VCaP (cell line): Measurements from ENCODE around the gene CRELD2.
A peak's percentile ranks its signal among the peaks of the same experiment; 100 is the strongest.

ENCODE experiments used
- H3K27ac ChIP-seq: fragments of 450-650 bp; 2 replicates; pipeline ENCODE4 v1.5.1; 2017
- TF ChIP-seq, protein P1 (sequence below): fragments of 450-650 bp; conservative IDR thresholded peaks from 2 replicates; pipeline ENCODE4 v1.5.1; 2017; ENCODE audit warnings: mild to moderate bottlenecking, moderate library complexity

Gene CRELD2, protein sequence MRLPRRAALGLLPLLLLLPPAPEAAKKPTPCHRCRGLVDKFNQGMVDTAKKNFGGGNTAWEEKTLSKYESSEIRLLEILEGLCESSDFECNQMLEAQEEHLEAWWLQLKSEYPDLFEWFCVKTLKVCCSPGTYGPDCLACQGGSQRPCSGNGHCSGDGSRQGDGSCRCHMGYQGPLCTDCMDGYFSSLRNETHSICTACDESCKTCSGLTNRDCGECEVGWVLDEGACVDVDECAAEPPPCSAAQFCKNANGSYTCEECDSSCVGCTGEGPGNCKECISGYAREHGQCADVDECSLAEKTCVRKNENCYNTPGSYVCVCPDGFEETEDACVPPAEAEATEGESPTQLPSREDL

DNA sequence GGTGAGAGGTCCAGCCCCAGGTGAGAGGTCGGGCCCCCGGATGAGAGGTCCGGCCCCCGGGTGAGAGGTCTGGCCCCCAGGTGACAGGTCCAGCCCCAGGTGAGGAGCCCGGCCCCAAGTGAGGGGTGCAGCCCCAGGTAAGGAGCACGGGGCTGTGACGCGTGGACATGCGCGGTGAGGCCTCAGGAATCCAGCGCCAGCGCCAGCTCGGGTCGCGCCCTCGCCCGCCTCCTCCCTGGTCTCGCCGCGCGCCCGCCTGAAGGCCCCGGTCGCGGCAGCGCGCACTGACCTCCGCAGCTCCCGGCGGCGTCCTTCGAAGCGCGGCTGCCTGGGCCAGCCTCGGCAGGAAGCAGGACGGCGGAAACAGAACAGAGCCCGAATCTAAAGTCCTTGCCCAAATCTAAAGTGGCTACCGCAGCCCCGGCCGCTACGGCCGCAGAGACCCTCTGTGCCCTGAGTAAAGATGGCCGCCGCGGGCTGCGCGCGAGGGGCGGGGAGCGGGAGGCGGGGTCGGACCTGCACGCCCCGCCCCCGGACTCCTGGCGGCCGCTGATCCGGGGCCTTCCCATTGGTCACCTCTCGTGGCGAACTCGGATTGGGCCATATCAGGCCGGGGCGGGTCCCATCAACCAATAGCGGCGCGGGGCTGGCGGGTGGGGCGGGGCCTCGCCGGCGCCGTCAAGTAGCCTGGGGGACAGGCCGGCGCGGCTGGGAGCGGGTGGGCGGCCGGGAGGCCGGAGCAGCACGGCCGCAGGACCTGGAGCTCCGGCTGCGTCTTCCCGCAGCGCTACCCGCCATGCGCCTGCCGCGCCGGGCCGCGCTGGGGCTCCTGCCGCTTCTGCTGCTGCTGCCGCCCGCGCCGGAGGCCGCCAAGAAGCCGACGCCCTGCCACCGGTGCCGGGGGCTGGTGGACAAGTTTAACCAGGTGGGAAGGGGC lies at the start of gene CRELD2, which contains the start of gene ALG12:
Gene CRELD2 (plus strand): TSS at position 661 of the 937 bp plus-strand sequence. CDS start 136 bp downstream, at position 797.
Gene ALG12 (minus strand): TSS at position 465 of the 937 bp plus-strand sequence. CDS start 4,673 bp downstream, outside the sequence.
- peak within 1 kb of the TSS; percentile 85 for H3K27ac ChIP-seq
- TF ChIP-seq, protein P1, sequence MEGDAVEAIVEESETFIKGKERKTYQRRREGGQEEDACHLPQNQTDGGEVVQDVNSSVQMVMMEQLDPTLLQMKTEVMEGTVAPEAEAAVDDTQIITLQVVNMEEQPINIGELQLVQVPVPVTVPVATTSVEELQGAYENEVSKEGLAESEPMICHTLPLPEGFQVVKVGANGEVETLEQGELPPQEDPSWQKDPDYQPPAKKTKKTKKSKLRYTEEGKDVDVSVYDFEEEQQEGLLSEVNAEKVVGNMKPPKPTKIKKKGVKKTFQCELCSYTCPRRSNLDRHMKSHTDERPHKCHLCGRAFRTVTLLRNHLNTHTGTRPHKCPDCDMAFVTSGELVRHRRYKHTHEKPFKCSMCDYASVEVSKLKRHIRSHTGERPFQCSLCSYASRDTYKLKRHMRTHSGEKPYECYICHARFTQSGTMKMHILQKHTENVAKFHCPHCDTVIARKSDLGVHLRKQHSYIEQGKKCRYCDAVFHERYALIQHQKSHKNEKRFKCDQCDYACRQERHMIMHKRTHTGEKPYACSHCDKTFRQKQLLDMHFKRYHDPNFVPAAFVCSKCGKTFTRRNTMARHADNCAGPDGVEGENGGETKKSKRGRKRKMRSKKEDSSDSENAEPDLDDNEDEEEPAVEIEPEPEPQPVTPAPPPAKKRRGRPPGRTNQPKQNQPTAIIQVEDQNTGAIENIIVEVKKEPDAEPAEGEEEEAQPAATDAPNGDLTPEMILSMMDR: no peak

DNA sequence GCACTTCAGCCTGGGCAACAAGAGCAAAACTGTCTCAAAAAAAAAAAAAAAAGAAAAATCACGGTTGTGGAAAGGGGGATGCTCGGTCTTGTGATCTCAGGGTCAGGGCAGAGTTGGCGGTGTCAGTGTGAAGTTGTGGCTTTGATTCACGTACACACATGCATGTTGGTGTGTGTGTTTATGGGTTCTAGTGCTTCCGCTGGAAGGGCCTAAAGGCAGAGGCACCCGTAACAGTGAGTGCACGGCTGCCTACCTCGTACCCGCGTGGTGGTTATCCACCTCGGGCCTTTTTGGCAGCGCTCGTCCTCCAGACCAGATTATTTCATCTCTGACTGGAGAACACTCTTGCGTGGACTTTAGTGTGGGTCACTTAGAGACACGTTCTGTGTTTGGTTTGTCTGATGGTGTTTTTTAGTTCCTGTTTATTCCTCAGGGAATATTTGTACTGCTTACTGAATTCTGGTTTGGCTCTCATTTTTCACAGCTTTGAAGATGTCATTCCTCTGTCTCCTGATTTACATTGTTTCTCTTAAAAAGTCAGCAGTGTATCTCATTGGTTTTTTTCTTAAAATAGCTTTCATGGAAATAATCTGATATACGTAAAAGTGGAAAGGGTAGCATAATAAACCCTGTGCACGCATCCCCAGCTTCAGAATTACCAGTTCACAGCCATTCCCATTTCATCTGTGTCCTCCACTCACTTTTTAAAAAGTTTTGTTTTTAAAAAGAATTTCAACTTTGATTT lies 49.2 kb upstream of the CRELD2 start:
- TF ChIP-seq, protein P1: no peak
- no peak overlapping the region for H3K27ac ChIP-seq

DNA sequence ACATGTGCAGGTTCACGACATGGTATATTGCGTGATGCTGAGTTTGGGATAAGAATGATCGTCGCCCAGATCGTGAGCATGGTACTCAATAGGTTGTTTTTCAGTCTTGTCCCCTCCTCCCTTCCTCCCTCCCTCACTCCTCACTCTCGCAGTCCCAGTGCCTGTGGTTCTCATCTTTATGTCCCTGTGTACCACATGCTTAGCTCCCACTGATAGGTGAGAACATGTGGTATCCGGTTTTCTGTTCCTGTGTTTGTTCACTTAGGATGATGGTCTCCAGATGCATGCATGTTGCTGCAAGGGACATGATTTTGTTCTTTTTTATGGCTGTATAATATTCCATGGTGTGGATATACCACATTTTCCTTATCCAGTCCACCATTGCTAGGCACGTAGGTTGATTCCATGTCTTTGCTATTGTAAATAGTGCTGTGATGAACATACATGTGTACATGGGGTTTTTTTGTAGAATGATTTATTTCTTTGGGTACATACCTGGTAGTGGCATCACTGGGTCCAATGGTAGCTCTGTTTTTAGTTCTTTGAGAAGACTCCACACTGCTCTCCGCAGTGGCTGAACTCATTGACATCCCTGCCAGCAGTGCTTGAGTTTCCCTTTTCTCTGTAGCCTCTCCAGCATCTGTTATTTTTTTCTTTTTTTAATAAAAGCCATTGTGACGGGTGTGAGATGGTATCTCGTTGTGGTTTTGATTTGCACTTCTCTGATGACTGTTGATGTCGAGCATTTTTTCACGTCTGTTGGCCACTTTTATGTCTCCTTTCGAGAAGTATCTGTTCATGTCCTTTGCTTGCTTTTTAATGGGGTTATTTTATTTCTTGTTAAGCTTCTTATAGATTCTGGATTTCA lies 48.4 kb upstream of the CRELD2 start:
- TF ChIP-seq, protein P1: no peak
- H3K27ac ChIP-seq: no peak overlapping the region

DNA sequence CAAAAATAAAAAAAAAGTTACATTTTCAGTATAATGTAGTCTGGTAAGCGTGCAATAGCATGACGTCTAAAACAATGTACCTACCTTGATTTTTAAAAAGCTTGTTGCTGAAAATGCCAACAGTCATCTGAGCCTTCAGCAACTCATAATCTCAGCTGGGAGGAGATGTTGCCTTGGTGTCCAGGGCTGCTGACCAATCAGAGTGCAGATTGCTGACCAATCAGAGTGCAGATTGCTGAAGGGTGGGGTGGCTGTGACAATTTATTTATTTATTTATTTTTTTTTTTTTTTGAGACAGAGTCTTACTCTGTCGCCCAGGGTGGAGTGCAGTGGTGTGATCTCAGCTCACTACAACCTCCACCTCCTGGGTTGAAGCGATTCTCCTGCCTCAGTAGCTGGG lies 47.0 kb upstream of the CRELD2 start:
- no peak overlapping the region for H3K27ac ChIP-seq
- TF ChIP-seq, protein P1: no peak

DNA sequence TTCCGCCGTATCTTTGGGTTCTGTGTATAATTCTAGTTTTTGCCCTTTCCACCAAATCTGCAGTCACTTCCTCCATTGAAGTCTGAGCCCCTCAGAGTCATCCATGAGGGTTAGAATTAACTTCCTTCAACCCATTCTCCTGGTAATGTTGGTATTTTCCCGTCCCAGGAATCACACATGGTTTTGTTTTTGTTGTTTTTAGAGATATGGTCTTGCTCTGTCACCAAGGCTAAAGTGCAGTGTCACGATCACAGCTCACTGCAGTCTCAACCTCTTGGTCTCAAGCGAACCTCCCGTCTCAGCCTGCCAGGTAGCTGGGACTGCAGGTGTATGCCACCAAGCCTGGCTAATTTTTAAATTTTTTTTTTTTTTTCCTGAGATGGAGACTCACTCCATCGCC lies 46.1 kb upstream of the CRELD2 start:
- H3K27ac ChIP-seq: no peak overlapping the region
- TF ChIP-seq, protein P1: no peak

DNA sequence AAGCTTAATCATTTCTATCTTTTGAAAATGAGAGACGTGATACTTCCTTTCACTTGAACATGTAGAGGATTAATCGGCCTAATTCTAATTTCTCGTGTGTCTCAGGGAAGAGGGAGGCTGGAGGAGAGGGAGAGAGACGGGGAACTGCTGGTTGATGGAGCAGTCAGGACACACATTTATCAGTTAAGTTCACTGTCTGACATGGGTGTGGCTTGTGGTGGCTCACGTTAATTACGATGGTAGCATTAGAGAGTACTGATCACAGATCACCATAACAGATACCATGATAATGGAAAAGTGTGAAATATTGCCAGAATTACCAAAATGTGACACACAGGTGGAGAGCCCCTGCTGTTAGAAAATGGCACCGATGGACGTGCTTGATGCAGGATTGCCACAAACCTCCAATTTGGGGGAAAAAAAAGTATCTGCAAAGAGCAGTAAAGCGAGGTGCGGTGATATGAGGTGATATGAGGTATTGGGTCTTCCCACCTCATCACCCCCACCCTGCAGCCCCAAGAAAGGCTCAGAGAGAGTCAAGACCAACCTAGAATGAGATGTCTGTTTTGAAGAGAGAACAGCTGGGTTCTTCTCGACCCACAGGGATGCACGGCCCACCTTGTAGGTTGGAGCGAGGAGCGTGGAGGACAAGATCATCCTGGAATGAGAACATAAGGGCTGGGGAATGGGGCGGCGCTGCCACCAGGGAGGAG lies 45.0 kb upstream of the CRELD2 start:
- H3K27ac ChIP-seq: no peak overlapping the region
- TF ChIP-seq, protein P1: no peak
